ENCODE measurements around the gene SPATA31C1. TPM values are rescaled to one million over a fixed set of nuclear protein-coding genes. Genes with fewer than 3 reads are reported as not detected.

Gene SPATA31C1
- total and polyA plus RNA-seq, 2 of the 13 experiments (the other 11 are each of a cell fraction or from before 2014, with no cell fraction given): not detected

DNA sequence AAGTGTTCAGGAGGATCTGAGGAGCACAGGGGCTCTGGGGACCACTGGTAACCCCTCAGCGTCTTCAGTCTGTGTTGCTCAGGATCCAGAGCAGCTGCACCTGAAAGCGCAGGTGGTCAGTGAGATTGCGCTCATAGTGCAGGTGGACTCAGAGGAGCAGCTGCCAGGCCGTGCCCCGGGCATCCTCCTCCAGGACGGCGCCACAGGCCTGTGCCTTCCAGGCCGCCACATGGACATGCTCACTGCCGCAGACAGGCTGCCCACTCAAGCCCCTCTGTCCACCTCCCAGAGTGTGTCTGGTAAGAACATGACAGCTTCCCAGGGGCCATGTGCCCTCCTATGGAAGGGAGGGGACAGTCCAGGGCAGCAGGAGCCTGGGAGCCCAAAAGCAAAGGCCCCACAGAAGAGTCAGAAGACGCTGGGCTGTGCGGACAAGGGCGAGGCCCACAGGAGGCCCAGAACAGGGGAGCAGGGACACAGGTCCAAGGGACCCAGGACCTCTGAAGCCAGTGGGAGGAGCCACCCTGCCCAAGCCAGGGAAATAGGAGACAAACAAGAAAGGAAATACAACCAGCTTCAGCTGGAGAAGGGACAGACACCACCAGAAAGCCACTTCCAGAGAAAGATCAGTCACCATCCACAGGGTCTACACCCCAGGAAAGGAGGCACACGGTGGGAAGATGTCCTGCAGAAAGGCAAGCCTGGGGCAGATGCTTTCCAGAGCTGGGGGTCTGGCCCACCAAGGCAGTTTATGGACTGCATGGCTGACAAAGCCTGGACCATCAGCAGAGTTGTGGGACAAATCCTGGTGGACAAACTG, 29.9 kb upstream of the SPATA31C1 start:
- FAIRE-seq: no peak
- no TSS peak for BruUV-seq (replicated peaks)

DNA sequence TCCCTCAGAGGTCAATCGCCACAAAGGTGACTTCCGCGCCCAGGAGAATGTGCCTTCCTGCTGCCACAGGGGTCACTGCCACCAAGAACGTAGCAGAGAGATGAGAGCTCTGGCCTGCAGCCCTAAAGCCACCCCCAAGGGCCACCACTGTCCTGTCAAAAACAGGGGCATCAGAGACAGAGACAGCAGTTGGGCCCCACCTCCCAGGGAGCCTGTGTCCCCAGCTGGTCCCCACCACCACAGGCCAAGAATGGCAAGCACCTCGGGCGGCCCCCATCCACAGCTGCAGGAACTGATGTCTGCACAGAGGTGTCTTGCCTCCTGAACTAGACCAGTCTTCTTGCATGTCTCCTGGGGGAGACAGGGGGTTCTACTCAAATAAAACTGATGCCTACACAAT, 29.3 kb upstream of the SPATA31C1 start:
- peaks cover 4 to 37% of the 10 kb centered on the region in 2 experiments; a peak in 4 of 5 replicates for H3K27me3 ChIP-seq (ENCODE audit: control insufficient read depth in 1 of 2, insufficient read depth in 2 of 2, low read length in 2 of 2)
- no TSS peak for BruUV-seq (replicated peaks)
- H3K27ac ChIP-seq (ENCODE audit: extremely low read length, insufficient read depth, low read length): no peak overlapping the region
- TF ChIP-seq ZNF776 (CRISPR knock-in tag; IDR thresholded peaks at IDR 0.05) (no peak), CREB1 (IDR thresholded peaks at IDR 0.05) (no peak), CREB1 (CRISPR knock-in tag; IDR thresholded peaks at IDR 0.05) (no peak), KMT2A (CRISPR knock-in tag; IDR thresholded peaks at IDR 0.05) (no peak), ZNF75D (CRISPR knock-in tag; IDR thresholded peaks at IDR 0.05; ENCODE audit: borderline replicate concordance) (no peak), ZNF33A (CRISPR knock-in tag; IDR thresholded peaks at IDR 0.05; ENCODE audit: borderline replicate concordance) (no peak)
- TF ChIP-seq, protein P1, sequence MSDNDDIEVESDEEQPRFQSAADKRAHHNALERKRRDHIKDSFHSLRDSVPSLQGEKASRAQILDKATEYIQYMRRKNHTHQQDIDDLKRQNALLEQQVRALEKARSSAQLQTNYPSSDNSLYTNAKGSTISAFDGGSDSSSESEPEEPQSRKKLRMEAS (IDR thresholded peaks at IDR 0.05): no peak
- no peak overlapping the region for H2AFZ ChIP-seq (ENCODE audit: low read length)
- H4K20me1 ChIP-seq (ENCODE audit: insufficient read depth, low read length): no peaks in the 10 kb centered on the region
- H3K4me1 ChIP-seq (ENCODE audit: insufficient read depth, low read length): no peaks in the 10 kb centered on the region
- H3K9ac ChIP-seq (ENCODE audit: insufficient read depth, low read depth, low read length): no peak overlapping the region
- ChIA-PET POLR2A (no interaction called here), CTCF (ENCODE audit: low intra/inter-chr PET ratio, low total read pairs) (no interaction called here)
- H3K4me2 ChIP-seq (ENCODE audit: low read depth, low read length): no peak overlapping the region
- H3K4me3 ChIP-seq (replicated peaks in 1 of 3; ENCODE audit: insufficient read depth in 1 of 3, low read depth in 2 of 3, low read length in 3 of 3): no peak overlapping the region
- no peaks in the 10 kb centered on the region for H3K79me2 ChIP-seq (ENCODE audit: insufficient read depth, low read length)
- in situ Hi-C loops (cut with HindIII; ENCODE audit: extremely low pct_ligation_motif_present, low pct_unique_long_range_greater_than_20kb) (no loop called here), intact Hi-C loops (cut with micrococcal nuclease; ENCODE audit: unreplicated experiment) (no loop called here)
- no peak for FAIRE-seq
- 30% methylated on average over 2 of the region's 6 CpGs for WGBS (ENCODE audit: low lambda C conversion rate)
- ATAC-seq: no peak
- no peak for DNase-seq (ENCODE audit: low spot score)
- H3K36me3 ChIP-seq (replicated peaks in 1 of 2; ENCODE audit: control insufficient read depth in 1 of 2, insufficient read depth in 2 of 2, low read length in 2 of 2): no peaks in the 10 kb centered on the region
- no peaks in the 10 kb centered on the region for H3K9me3 ChIP-seq (ENCODE audit: low read length)

More for the DNA sequence above, 29.9 kb upstream of the SPATA31C1 start:
- ChIA-PET CTCF (ENCODE audit: low intra/inter-chr PET ratio, low total read pairs) (no interaction called here), POLR2A (no interaction called here)
- Histone ChIP-seq H3K9me3 (ENCODE audit: low read length) (no peaks in the 10 kb centered on the region), H3K27me3 (ENCODE audit: control insufficient read depth in 1 of 2, insufficient read depth in 2 of 2, low read length in 2 of 2) (peaks cover 4 to 41% of the 10 kb centered on the region in 2 experiments; a peak in 4 of 5 replicates), H3K4me2 (ENCODE audit: low read depth, low read length) (no peak overlapping the region), H3K36me3 (replicated peaks in 1 of 2; ENCODE audit: control insufficient read depth in 1 of 2, insufficient read depth in 2 of 2, low read length in 2 of 2) (no peaks in the 10 kb centered on the region), H3K9ac (ENCODE audit: insufficient read depth, low read depth, low read length) (no peak overlapping the region), H3K4me1 (ENCODE audit: insufficient read depth, low read length) (no peaks in the 10 kb centered on the region), H3K79me2 (ENCODE audit: insufficient read depth, low read length) (no peaks in the 10 kb centered on the region), H4K20me1 (ENCODE audit: insufficient read depth, low read length) (no peaks in the 10 kb centered on the region), H2AFZ (ENCODE audit: low read length) (no peak overlapping the region), H3K4me3 (replicated peaks in 1 of 3; ENCODE audit: insufficient read depth in 1 of 3, low read depth in 2 of 3, low read length in 3 of 3) (no peak overlapping the region), H3K27ac (ENCODE audit: extremely low read length, insufficient read depth, low read length) (no peak overlapping the region)
- TF ChIP-seq MED1 (CRISPR knock-in tag; IDR thresholded peaks at IDR 0.05): no peak
- no peak for TF ChIP-seq IKZF4 (CRISPR knock-in tag; IDR thresholded peaks at IDR 0.05; ENCODE audit: borderline replicate concordance, low read depth, not compliant biosample characterization)
- TF ChIP-seq, protein P2, sequence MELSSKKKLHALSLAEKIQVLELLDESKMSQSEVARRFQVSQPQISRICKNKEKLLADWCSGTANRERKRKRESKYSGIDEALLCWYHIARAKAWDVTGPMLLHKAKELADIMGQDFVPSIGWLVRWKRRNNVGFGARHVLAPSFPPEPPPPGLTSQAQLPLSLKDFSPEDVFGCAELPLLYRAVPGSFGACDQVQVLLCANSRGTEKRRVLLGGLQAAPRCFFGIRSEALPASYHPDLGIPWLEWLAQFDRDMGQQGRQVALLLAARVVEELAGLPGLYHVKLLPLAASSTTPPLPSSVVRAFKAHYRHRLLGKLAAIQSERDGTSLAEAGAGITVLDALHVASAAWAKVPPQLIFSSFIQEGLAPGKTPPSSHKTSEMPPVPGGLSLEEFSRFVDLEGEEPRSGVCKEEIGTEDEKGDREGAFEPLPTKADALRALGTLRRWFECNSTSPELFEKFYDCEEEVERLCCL (CRISPR knock-in tag; IDR thresholded peaks at IDR 0.05; ENCODE audit: borderline replicate concordance): no peak
- TF ChIP-seq TRIM24 (CRISPR knock-in tag; IDR thresholded peaks at IDR 0.05): no peak
- no peak for TF ChIP-seq ZNF567 (CRISPR knock-in tag; IDR thresholded peaks at IDR 0.05; ENCODE audit: borderline replicate concordance)
- intact Hi-C loops (cut with micrococcal nuclease; ENCODE audit: unreplicated experiment): no loop called here
- DNase-seq (ENCODE audit: low spot score): no peak
- in situ Hi-C loops (cut with HindIII; ENCODE audit: extremely low pct_ligation_motif_present, low pct_unique_long_range_greater_than_20kb): no loop called here
- 40% methylated on average over 8 of the region's 13 CpGs for WGBS (ENCODE audit: low lambda C conversion rate)
- ATAC-seq: no peak
